ENCODE measurements around the gene CNNM3.

DNA sequence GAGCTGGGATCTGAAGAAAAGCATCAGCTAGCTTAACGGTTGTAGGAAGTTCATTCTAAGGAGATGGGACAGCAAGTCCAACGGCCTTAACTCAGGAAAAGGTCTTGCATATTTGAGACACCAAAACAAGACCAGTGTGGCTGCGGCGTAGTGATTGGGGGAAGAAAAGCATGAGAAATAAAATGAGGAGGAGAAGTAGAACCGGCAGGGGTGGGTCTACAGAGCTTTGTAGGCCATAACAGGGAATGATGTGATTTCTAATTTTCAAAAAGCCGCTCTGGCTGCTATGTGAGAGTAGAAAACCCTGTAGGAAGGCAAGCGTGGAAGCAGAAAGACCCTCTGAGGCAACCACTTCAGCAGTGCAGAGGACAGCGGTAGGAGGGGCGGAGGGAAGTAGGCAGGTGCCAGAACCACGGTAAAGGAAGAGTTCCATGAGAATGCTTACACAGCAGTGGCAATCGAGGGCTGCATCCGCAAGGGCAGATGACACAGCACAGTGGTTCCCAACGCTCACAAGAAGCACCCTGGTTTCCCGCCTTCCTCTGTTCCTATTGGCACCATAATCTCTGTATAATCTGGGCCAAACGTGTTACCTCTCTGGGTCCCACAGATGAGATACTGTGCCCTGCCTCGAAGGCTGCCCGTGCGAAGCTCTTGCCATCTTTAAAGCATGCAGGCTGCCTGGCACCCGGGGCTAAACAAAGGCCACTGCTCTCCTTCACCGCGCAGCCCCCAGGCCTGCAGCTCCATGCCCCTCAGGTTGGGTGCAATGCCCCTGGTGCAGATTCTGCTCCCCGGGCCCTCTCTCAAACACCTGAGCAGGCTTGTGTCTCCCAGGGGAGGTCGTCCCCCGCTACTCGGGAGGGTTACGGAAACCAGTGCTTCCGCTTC lies 41.0 kb downstream of the CNNM3 start:
- TF ChIP-seq POLR2A (IDR thresholded peaks at IDR 0.05; ENCODE audit: low read length), result no peak
- no peak for TF ChIP-seq GATA1 (IDR thresholded peaks at IDR 0.05; ENCODE audit: low read depth, low read length)
